NCI-H1694 (cell line): ENCODE measurements around the gene UNC13A.

Experiments
- DNase-seq: peaks from one replicate; lab custom pipeline; 2025; lab: John Stamatoyannopoulos, UW

UNC13A gene

DNA sequence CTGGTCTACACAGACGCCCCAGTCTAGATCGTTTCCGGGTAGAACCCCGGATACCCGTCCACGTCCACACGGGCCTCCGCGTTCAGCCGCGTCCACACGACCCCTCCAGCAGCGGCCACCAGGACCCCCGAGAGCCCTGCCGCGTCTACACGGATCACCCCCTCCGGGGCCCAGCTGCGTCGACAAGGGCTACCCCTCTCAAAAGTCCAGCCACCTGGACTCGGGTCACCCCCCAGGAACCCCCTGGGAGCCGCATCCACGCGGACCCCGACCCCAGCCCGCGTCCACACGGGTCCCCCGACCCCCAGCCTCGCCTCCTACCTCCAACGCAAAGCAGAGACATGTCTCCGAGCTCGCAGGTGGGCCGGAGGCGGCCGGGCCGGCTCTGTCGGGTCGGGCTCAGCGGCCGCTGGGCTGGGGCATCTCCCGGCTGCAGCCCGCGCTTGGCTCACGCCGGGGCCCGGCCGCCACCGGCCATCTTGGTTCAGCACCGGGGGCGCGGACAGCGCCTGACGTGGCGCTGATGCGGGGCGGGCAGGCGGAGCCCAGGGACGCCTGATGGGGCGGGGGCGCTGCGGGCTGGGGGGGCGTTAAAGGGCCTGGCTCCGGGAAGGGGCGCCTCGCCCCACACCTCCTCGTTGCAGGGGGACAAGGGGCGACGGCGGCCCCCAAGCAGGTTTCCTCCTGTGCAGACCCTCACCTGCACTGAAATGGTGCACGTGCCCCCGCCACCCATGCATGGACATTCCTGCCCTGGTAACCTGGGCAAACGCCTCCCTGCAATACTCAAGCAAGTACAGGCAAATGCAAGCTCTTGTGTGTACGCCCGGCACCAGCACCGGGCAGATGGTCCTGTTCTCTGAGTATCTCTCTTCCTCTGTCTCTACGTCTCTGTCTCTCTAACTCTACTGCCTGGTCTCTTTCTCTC is at the start of gene UNC13A:
UNC13A (minus strand) TSS at position 498 of the 928 bp plus-strand sequence; CDS start at position 343, 155 bp downstream.
- DNase-seq, result peak; percentile 6

DNA sequence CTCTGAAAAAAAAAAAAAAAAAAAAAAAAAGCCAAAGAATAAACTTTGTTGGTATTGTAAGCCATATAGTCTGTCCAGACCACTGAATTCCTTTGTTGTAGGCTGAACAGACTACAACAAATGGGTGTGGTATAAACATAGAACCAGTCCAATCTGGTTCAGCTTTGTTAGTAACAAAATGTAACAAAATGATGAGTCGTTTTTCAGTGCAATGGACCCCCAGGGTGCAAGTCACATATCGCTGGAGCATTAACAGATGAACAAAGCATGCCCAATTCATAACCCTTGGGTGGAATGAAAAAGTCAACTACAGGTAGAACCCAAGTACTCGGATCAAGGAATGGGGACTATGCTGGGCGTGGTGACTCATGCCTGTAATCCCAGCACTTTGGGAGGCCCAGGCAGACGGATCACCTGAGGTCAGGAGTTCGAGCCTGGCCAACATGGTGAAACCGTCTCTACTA is 49.6 kb upstream of the UNC13A start:
- DNase-seq, result no peak

DNA sequence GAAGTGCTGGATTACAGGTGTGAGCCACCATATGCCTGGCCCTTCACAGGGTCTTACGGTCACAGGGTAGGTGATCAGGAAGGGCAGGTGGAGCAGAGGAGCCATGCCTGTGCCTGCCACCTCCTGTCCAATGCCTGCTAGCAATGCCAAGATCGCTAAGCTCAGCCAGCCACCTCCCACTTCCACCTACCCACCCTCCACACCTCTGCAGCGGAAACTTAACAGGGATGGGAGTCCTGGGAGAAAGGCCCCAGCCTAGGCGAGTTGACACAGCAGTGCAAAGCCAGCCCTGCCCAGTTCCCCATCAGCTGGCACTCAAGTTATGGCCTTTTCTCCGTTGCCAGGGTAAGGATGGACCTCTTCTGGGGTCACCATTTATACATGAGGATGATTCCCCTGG is 47.3 kb upstream of the UNC13A start:
- DNase-seq, result no peak

DNA sequence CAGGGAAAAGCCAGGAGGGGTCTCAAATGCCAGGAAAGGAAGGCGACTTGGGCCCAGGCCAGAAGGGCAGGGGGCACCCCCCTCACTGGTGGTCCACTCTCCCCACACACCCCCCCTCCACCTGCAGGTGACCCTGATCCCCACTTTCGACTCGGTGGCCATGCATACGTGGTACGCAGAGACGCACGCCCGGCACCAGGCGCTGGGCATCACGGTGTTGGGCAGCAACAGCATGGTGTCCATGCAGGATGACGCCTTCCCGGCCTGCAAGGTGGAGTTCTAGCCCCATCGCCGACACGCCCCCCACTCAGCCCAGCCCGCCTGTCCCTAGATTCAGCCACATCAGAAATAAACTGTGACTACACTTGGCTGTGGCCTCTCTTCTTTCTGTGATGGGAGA is 46.0 kb upstream of the UNC13A start:
- no peak for DNase-seq

DNA sequence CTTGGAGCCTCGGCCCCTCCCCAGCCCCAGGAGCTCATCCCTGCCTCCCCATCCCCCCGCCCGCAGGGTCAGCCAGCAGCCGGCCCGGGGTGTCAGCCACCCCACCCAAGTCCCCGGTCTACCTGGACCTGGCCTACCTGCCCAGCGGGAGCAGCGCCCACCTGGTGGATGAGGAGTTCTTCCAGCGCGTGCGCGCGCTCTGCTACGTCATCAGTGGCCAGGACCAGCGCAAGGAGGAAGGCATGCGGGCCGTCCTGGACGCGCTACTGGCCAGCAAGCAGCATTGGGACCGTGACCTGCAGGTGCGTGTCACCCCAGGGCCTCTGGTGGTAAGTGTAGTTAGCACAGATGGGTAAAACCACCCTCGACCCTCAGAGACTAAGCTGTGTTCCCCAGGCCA is 45.0 kb upstream of the UNC13A start:
- no peak for DNase-seq

DNA sequence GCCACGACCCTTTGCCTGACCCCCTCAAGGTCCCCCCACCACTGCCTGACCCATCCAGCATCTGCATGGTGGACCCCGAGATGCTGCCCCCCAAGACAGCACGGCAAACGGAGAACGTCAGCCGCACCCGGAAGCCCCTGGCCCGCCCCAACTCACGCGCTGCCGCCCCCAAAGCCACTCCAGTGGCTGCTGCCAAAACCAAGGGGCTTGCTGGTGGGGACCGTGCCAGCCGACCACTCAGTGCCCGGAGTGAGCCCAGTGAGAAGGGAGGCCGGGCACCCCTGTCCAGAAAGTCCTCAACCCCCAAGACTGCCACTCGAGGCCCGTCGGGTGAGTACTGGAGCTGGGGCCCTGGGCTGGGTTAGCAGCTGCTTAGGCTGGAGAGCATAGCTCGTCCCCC is 39.7 kb upstream of the UNC13A start:
- DNase-seq, result no peak

DNA sequence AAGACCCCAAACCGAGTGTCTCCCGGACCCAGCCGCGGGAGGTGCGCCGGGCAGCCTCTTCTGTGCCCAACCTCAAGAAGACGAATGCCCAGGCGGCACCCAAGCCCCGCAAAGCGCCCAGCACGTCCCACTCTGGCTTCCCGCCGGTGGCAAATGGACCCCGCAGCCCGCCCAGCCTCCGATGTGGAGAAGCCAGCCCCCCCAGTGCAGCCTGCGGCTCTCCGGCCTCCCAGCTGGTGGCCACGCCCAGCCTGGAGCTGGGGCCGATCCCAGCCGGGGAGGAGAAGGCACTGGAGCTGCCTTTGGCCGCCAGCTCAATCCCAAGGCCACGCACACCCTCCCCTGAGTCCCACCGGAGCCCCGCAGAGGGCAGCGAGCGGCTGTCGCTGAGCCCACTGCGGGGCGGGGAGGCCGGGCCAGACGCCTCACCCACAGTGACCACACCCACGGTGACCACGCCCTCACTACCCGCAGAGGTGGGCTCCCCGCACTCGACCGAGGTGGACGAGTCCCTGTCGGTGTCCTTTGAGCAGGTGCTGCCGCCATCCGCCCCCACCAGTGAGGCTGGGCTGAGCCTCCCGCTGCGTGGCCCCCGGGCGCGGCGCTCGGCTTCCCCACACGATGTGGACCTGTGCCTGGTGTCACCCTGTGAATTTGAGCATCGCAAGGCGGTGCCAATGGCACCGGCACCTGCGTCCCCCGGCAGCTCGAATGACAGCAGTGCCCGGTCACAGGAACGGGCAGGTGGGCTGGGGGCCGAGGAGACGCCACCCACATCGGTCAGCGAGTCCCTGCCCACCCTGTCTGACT is 39.0 kb upstream of the UNC13A start:
- DNase-seq, result no peak

DNA sequence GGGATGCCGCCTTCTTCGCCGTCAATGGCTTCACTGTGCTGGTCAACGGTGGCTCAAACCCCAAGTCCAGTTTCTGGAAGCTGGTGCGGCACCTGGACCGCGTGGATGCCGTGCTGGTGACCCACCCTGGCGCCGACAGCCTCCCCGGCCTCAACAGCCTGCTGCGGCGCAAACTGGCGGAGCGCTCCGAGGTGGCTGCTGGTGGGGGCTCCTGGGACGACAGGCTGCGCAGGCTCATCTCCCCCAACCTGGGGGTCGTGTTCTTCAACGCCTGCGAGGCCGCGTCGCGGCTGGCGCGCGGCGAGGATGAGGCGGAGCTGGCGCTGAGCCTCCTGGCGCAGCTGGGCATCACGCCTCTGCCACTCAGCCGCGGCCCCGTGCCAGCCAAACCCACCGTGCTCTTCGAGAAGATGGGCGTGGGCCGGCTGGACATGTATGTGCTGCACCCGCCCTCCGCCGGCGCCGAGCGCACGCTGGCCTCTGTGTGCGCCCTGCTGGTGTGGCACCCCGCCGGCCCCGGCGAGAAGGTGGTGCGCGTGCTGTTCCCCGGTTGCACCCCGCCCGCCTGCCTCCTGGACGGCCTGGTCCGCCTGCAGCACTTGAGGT is 38.1 kb upstream of the UNC13A start:
- DNase-seq, result no peak

DNA sequence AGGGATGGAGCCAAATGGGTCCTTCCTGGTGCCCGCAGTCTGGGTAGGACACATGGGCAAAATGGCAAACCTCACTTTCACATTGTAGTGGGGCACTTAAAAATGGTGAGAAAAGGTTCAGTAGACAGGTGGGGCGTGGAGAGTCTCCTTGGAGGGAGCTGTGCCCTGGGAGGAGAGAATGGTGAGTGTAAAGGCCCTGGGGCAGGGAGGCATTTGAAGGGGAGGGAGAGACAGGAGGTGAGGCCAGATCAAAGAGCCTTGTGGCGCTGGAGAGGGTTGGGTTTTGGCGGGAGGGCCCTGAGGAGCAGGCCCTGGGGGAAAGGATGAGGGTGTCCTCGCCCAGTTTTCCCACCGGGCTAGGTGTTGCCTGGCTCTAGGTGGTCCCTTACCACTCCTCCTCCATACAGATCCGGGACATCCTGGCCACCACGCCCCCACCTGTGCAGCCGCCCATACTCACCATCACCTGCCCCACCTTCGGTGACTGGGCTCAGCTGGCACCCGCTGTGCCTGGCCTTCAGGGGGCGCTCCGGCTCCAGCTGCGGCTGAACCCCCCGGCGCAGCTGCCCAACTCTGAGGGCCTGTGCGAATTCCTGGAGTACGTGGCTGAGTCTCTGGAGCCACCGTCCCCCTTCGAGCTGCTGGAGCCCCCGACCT is 37.4 kb upstream of the UNC13A start:
- DNase-seq, result no peak

DNA sequence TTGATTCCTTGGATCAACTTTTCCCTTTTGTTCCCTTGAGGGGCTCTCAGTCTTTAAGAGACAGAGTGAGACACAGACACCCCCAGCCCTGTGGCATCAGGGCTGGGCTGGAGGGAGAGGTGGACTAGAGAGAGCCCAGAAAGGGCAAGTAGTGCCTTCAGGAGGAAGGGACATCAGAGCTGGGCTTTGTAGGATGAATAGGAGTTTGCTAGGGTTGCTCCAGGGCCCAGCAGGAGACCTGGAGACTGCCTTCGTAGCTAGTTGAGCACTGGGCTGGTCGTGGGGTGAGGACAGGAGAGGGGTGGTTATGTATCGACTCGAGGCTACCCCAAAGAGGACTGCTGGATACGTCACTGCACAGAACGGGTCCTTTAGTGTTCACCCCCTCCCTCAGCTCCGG is 36.5 kb upstream of the UNC13A start:
- no peak for DNase-seq

DNA sequence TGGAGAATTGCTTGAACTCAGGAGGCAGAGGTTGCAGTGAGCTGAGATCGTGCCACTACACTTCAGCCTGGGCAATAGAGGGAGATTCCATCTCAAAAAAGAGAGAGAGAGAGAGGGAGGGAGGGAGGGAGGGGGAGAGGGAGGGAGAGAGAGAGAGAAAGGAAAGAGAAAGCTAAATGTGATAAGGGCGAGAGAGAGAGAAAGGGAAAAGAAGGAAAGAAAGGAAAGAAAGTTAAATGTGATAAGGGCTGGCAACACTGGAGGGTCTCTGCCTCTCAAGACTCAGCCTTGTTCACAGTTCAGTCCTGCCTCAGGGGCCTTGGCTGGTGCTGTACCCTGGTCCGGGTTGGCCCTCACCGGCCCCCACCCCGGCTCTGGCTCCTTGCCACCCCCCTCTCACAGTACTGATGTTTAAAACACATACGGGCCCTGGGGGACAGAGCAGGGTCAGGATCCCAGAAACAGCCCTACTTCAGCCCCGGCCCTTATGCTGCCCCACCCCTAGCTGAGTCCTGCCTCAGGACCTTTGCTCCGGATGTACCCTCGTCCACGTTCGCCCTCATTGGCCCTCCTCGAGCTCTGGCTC is 34.6 kb upstream of the UNC13A start:
- no peak for DNase-seq

DNA sequence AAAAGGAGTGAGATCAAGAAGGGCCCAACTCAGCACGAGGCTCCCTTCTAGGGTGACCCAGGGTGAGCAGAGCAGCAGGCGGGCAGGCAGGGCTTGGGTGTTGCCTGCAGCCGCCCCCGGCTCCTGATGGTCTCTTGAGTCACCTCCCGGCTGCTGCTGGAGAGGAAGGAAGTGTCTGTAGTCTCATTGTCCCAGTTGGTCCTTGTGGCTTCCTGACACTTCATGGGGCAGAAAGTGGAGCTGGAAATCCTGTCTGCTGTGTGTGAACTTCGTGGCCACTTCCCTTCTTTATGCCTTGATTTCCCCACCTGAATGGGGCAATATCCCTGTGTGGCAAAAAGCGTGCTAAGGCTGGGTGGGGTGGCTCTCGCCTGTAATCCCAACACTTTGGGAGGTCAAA is 33.7 kb upstream of the UNC13A start:
- no peak for DNase-seq

DNA sequence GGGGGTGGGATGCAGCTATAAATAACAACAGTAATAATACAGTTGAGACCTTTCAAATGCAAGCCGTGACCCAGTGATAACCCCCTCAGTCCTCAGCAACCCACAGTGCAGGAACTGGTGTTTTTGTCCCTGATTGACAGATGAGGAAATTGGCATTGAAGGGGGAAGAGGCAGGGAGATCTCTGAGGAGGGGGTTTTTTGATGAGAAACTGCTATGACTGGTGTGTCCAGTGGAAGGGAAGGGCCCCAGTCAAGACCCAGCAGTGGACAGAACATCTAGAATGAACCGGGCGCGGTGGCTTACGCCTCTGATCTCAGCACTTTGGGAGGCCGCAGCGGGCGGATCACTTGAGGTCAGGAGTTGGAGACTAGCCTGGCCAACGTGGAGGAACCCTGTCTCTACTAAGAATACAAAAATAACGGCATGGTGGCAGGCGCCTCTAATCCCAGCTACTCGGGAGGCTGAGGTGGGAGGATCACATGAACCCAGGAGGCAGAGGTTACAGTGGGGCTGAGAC is 33.0 kb upstream of the UNC13A start:
- DNase-seq, result no peak

DNA sequence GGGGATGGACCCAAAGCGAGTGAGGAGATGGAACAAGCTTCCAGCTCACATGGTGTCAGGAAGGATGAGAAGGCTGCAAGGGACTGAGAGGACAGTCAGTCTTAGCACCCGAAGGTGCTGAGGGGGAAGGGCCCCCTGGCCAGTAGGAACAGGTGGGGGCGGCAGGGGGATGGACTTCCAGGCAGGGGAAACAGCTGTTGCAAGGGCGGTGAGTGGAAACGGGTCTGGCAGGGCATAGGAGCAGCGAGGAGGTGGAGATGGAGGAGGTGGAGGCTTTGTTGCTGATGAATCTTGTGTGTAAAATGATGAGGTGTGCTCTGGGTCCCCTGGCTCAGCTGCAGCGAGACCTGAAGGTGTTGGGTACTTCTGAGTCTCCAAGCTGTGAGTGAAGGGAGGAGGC is 32.3 kb upstream of the UNC13A start:
- no peak for DNase-seq

DNA sequence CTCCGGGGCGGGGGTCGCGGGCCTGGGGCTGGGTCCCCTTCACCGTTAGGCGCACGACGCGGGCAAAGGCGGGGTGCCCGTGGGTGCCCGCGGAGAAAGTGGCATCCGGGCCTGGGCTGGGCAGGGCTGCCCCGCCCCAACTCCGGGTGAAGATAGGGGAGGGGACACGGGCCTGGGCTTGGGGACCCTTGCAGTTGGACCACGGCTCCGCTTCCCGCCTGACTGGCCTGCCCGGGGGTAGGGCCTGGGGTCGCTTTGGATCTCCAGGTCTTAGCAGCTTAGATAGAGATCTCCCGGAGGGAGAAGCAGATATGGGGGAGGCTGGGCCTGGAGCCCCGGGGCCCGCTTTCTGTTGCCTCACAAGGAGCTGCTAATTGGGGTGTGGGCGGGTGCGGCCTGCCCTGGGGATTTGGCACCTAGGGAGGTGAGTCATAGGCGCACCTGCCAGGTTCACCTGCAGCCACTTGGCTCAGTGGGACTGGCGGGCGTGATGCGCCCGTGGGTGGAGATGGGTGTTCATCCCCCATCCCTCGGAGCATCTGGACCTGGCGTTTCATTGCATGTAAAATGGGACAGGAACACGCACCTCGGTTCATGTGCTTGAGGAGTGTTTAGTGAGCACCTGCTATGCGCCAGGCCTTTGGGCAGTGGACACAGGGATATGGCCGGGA is 31.7 kb upstream of the UNC13A start:
- DNase-seq, result no peak

DNA sequence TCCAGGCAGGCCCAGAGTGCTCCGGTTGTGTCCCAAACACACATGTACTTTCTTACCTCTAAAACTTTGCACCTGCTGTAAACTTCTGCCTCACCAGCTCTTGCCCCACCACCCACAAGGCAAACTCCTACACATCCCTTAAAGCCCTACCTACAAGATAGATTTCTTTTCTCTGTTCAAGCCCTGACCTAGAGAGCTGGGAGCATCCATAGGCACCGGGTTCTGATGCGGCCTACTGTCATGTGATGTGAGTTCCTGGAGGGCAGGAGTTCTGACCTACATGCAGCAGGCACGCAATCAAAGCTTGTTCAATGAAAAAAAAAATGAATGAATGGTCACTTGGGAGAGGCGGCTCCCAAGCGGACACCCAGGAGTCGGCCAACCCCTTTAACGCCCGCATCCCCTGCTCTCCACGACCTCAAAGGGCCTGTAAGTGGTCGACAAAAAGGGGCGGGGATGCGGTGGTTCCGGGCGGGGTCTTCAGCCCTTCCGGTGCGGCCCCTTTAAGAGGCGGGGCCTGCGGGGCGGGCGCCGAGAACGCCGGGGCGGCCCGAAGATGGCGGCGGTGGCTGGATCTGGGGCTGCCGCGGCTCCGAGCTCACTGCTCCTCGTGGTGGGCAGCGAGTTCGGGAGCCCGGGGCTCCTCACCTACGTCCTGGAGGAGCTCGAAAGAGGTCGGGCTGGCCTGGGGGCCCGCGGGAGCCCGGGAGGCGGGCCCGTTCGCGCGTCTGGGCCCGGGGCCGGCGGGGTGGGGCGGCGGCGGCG is 31.0 kb upstream of the UNC13A start, which contains the start of gene MAP1S:
MAP1S (plus strand) TSS at position 534 of the 765 bp plus-strand sequence; CDS start at position 557, 23 bp downstream.
- DNase-seq, result peak; percentile 2

DNA sequence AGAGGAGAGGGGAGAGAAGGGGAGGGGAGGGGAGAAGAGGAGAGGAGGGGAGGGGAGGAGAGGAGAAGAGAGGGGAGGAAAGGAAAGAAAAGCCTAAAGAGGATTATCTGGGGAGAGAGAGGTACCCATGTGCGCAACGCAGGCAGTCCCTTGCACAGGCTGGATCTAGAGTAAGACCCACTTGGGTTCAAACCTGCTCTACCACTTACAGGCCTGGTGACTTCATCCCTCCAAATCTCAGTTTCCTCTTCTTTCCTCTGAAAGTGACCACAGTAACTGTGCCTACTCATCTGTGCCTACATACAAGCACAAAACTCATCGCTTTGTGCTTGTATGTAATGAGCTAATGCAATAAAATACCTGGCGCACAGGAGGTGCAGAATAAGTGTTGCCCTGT is 30.4 kb upstream of the UNC13A start:
- DNase-seq, result no peak

DNA sequence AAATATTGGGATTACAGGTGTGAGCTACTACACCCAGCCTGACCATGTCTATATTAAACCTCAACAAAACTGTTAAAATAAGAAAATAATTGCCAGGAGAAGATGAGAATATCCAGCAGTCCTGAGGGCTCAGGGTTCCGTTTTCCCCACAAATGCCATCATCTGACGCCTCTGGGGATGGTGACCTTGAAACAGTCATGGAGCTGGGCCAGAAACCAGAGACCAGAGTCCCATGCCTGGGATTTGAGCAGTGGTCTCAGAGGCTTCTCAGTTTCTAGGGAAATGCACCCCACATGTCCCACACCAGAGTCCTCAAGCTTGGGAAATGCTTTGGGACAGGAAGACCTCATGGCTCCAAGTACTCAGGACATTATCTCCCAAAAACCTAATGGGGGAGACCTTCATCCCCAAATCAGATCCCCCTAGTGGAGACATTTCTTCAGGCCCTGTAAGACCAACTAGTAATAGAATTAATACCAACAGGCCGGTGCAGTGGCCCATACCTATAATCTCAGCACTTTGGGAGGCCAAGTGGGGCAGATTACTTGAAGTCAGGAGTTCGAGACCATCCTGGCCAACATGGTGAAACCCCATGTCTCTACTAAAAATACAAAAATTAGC is 28.3 kb upstream of the UNC13A start:
- DNase-seq, result no peak

DNA sequence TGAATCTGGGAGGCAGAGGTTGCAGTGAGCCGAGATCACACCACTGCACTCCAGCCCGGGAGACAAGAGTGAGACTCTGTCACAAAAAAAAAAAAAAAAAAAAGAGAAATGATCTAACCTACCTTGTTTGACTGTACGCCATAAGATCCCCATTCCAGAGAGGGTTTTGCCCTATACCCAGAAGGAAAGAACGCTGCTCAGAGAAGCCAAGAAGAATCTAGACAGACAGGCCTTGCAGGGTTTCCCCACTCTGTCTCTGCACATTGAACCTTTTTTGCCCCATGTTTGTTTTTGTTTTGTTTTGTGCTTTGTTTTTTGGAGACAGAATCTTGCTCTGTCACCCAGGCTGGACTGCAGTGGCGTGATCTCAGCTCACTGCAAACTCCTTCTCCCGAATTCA is 23.7 kb upstream of the UNC13A start:
- no peak for DNase-seq
